Dermis microvascular lymphatic vessel endothelial cell (primary cell): Measurements from ENCODE around the gene VRK2. TPM values are rescaled to one million over a fixed set of nuclear protein-coding genes. Genes with fewer than 3 reads are reported as not detected.

Experiments used
- DNase-seq, 2 donors: peaks; one replicate each; pipeline versions ENCODE4 v3.0.0 to v3.0.0-alpha.2; 2010; ENCODE audit warnings: low read depth in 2 of 2
- total RNA-seq: library from RNA; depleted of rRNA; stranded (reverse); fragments of >200 nt; gene quantifications from 2 replicates; pipeline ENCODE4 v1.2.1, GENCODE V29; 2014

VRK2 gene
- total RNA-seq: 19.1 and 26.6 TPM in 2 replicates

- peak; percentile 79 to 95 for DNase-seq
Measured at GRCh38 chr2:58046585-58047372, at the start of gene VRK2. TSS of gene VRK2 (plus strand) at chr2:58046806. CDS start at chr2:58048832, 2,026 bp downstream.

- DNase-seq: no peak
Measured at GRCh38 chr2:58006256-58006951, 40.2 kb upstream of the VRK2 start.

- DNase-seq: no peak
Measured at GRCh38 chr2:58006952-58007284, 39.7 kb upstream of the VRK2 start.

- peak in 1 of 2 donors; percentile 47 for DNase-seq
Measured at GRCh38 chr2:58010599-58010998, 36.0 kb upstream of the VRK2 start.

GRCh38 chr2:58019229-58019628 is 27.4 kb upstream of the VRK2 start:
- no peak for DNase-seq

GRCh38 chr2:58025150-58025933 is 21.3 kb upstream of the VRK2 start:
- no peak for DNase-seq

- no peak for DNase-seq
Measured at GRCh38 chr2:58027029-58027428, 19.6 kb upstream of the VRK2 start.

- no peak for DNase-seq
Measured at GRCh38 chr2:58030771-58031170, 15.8 kb upstream of the VRK2 start.

- DNase-seq: no peak
Measured at GRCh38 chr2:58032016-58032763, 14.4 kb upstream of the VRK2 start.

GRCh38 chr2:58032764-58033080 is 13.9 kb upstream of the VRK2 start:
- no peak for DNase-seq

GRCh38 chr2:58033530-58033929 is 13.1 kb upstream of the VRK2 start:
- no peak for DNase-seq

- no peak for DNase-seq
Measured at GRCh38 chr2:58035352-58035751, 11.3 kb upstream of the VRK2 start.

GRCh38 chr2:58039170-58039611 is 7.4 kb upstream of the VRK2 start:
- peak in 1 of 2 donors; percentile 83 for DNase-seq

- peak; percentile 91 to 97 for DNase-seq
Measured at GRCh38 chr2:58042486-58042970, 4.1 kb upstream of the VRK2 start.

- DNase-seq: no peak
Measured at GRCh38 chr2:58044145-58044544, 2.5 kb upstream of the VRK2 start.

- no peak for DNase-seq
Measured at GRCh38 chr2:58045580-58046334, 849 bp upstream of the VRK2 start.

- no peak for DNase-seq
Measured at GRCh38 chr2:58046335-58046584, 346 bp upstream of the VRK2 start.

GRCh38 chr2:58047373-58047935 is 848 bp downstream of the VRK2 start:
- no peak for DNase-seq

- no peak for DNase-seq
Measured at GRCh38 chr2:58047961-58048360, 1.4 kb downstream of the VRK2 start.

GRCh38 chr2:58051445-58051844 is 4.8 kb downstream of the VRK2 start:
- no peak for DNase-seq

GRCh38 chr2:58052978-58053377 is 6.4 kb downstream of the VRK2 start:
- DNase-seq: no peak
